Neural crest cell (in vitro differentiated cells): Measurements from ENCODE around the gene NPTX2. TPM values are rescaled to one million over a fixed set of nuclear protein-coding genes. Genes with fewer than 3 reads are reported as not detected.

Experiments
- DNase-seq: peaks from one replicate; pipeline ENCODE4 v3.0.0; 2021; ENCODE audit warnings: low read depth, mixed read lengths, low spot score
- H3K27ac Mint-ChIP-seq: one replicate; pipeline ENCODE4 v1.8.0; 2021; ENCODE audit warnings: mild to moderate bottlenecking, mixed read lengths; ENCODE audit not compliant: unreplicated experiment
- H3K27me3 Mint-ChIP-seq: 2 replicates; pipeline ENCODE4 v1.8.0; 2021; ENCODE audit warnings: low read depth, mild to moderate bottlenecking, mixed read lengths
- H3K36me3 Mint-ChIP-seq: 2 replicates; pipeline ENCODE4 v1.8.0; 2021; ENCODE audit warnings: low read depth, mild to moderate bottlenecking, mixed read lengths
- H3K4me1 Mint-ChIP-seq: 2 replicates; pipeline ENCODE4 v1.8.0; 2021; ENCODE audit warnings: mixed read lengths
- H3K4me3 Mint-ChIP-seq: one replicate; pipeline ENCODE4 v1.8.0; 2021; ENCODE audit warnings: mild to moderate bottlenecking, mixed read lengths
- H3K9me3 Mint-ChIP-seq: 2 replicates; pipeline ENCODE4 v1.8.0; 2021; ENCODE audit warnings: mixed read lengths
- total RNA-seq: library from RNA; stranded (reverse); gene quantifications from 2 replicates; pipeline ENCODE4 v1.2.1, GENCODE V29; 2021
- TF ChIP-seq, protein P1 (sequence below): fragments of 200-600 bp; sonication (generic); conservative IDR thresholded peaks from 2 replicates; pipeline ENCODE4 v1.5.0; 2021; ENCODE audit warnings: antibody characterized with exemption, mild to moderate bottlenecking

The NPTX2 gene
- total RNA-seq, 1 donor from 2014 or later = 15.9 TPM

DNA sequence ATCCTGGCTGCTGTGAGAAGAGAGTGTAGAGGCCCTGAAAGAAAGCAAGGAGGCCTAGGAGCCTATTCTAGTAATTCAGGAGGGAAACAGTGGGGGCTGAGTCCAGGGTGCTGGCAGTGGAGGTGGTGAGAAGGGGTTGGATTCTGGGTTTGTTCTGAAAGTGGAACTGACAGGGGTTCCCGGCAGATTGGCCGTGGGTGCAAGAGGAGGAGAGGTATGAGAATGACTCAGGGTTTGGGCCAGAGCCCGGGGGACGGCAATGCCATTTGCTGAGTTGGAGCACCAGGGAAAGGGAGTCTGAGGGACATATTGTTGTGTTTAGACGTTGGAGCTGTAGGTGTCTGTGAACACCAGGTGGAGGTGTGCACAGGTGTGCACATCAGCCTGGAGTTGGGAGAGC lies 38.5 kb downstream of the NPTX2 start:
- Mint-ChIP-seq H3K4me1 (peaks cover 3% of the 10 kb centered on the region), H3K36me3 (no peaks in the 10 kb centered on the region), H3K9me3 (no peaks in the 10 kb centered on the region), H3K27me3 (peaks cover 6% of the 10 kb centered on the region), H3K4me3 (no peak overlapping the region), H3K27ac (no peak overlapping the region)
- TF ChIP-seq, protein P1, sequence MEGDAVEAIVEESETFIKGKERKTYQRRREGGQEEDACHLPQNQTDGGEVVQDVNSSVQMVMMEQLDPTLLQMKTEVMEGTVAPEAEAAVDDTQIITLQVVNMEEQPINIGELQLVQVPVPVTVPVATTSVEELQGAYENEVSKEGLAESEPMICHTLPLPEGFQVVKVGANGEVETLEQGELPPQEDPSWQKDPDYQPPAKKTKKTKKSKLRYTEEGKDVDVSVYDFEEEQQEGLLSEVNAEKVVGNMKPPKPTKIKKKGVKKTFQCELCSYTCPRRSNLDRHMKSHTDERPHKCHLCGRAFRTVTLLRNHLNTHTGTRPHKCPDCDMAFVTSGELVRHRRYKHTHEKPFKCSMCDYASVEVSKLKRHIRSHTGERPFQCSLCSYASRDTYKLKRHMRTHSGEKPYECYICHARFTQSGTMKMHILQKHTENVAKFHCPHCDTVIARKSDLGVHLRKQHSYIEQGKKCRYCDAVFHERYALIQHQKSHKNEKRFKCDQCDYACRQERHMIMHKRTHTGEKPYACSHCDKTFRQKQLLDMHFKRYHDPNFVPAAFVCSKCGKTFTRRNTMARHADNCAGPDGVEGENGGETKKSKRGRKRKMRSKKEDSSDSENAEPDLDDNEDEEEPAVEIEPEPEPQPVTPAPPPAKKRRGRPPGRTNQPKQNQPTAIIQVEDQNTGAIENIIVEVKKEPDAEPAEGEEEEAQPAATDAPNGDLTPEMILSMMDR = no peak
- no peak for DNase-seq

DNA sequence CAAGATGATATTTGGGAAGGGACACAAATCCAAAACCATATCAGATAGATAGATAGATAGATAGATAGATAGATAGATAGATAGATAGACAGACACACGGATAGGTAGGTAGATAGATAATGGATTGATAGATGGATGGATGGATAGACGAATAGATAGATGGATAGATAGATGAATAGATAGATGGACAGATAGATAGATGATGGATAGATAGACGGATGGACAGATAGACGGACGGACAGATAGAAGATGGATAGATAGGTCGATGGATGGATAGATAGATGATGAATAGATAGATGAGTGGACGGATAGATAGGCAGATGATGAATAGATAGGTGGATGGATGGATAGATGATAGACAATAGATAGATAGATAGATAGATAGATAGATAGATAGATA lies 39.8 kb downstream of the NPTX2 start:
- DNase-seq = no peak
- TF ChIP-seq, protein P1 = no peak
- H3K4me3 Mint-ChIP-seq = no peak overlapping the region
- H3K4me1 Mint-ChIP-seq = peaks cover 5% of the 10 kb centered on the region
- H3K9me3 Mint-ChIP-seq = no peaks in the 10 kb centered on the region
- no peaks in the 10 kb centered on the region for H3K36me3 Mint-ChIP-seq
- peaks cover 2% of the 10 kb centered on the region for H3K27me3 Mint-ChIP-seq
- H3K27ac Mint-ChIP-seq = no peak overlapping the region

DNA sequence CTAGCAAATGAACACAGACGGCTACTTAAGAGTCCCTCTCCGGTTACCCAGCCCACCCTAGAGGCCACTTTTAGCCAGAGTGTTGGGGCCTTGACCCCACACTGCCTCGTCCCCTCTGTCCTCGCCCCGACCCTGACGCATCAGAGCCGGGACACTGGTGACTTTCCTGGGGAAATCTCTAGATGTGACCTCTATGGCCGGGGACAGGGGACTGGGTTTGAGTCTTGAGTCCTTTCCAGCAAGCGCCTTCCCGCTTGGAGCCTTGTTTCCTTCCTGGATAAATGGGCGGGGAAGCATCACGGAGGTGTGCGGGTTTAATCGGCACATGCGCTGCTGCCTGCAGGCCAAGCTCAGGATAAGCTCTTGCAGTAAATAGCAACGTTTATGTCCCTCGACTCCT lies 40.7 kb downstream of the NPTX2 start:
- H3K36me3 Mint-ChIP-seq = no peaks in the 10 kb centered on the region
- H3K4me3 Mint-ChIP-seq = no peak overlapping the region
- peaks cover 2% of the 10 kb centered on the region for H3K27me3 Mint-ChIP-seq
- H3K4me1 Mint-ChIP-seq = peaks cover 5% of the 10 kb centered on the region
- DNase-seq = no peak
- no peak overlapping the region for H3K27ac Mint-ChIP-seq
- H3K9me3 Mint-ChIP-seq = no peaks in the 10 kb centered on the region
- TF ChIP-seq, protein P1 = no peak

DNA sequence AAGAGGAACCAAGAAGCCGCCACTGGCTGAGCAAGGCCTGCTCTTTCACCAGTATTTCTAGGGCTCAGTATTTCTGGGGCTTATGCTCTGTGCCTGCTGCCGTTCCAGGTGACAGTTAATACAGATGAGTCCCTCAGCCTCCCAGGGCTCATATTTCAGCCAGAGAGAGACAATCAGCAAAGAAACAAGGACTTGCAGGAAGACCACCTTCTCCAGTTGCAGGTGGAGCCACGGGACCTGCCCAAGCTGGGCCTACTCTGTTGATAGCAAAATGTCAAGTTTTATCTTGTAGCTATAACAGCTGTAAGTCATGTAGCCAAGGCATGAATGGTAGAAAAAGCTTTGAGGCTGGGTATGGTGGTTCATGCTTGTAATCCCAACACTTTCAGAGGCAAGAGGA lies 42.7 kb downstream of the NPTX2 start:
- TF ChIP-seq, protein P1 = no peak
- peaks cover 7% of the 10 kb centered on the region for H3K4me1 Mint-ChIP-seq
- H3K9me3 Mint-ChIP-seq = peaks cover 6% of the 10 kb centered on the region
- no peak overlapping the region for H3K4me3 Mint-ChIP-seq
- H3K27ac Mint-ChIP-seq = no peak overlapping the region
- no peaks in the 10 kb centered on the region for H3K36me3 Mint-ChIP-seq
- no peak for DNase-seq
- H3K27me3 Mint-ChIP-seq = peaks cover 7% of the 10 kb centered on the region

DNA sequence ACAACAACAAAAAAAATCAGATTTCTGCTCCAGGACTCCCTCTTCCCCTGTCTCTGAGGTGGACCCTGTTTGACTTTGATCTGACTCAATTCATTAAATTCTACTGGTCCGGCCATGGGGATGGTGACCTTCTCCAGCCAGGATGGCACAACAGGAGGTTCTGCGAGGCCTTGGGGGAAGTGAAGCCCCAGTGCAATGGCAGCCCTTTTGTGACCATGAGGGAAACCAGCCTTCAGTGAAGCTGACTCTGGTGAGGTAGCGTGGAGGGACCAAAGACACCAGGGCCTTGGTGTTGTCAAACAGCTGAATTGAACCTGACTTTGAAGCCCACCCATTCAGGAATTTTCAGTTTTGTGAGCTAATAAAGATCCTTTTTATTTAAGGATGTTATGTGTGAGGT lies 44.5 kb downstream of the NPTX2 start:
- H3K27me3 Mint-ChIP-seq = peaks cover 7% of the 10 kb centered on the region
- no peak overlapping the region for H3K27ac Mint-ChIP-seq
- DNase-seq = no peak
- H3K36me3 Mint-ChIP-seq = no peaks in the 10 kb centered on the region
- no peak overlapping the region for H3K4me3 Mint-ChIP-seq
- TF ChIP-seq, protein P1 = no peak
- H3K4me1 Mint-ChIP-seq = peaks cover 13% of the 10 kb centered on the region
- H3K9me3 Mint-ChIP-seq = peaks cover 6% of the 10 kb centered on the region

DNA sequence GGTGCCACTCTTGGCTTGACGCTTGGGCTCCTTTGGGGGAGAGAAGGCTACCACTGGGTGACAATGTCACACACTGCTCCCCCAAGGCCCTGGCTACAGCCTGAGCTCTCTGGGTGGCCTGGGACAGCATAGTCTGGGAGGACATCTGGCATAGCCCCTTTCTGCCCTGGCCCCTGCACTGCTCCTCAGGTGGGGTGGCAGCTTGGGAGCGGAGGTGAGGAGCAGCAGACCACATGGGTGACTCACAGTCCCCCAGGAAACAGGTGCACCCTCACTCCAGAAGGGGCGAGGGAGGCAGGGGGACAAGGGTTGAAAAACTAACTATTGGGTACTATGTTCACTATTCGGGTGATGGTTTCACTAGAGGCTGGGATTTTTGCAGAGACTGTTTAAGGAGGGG lies 45.2 kb downstream of the NPTX2 start:
- H3K27me3 Mint-ChIP-seq = peaks cover 7% of the 10 kb centered on the region
- TF ChIP-seq, protein P1 = no peak
- no peaks in the 10 kb centered on the region for H3K36me3 Mint-ChIP-seq
- DNase-seq = no peak
- no peak overlapping the region for H3K4me3 Mint-ChIP-seq
- H3K9me3 Mint-ChIP-seq = peaks cover 6% of the 10 kb centered on the region
- H3K4me1 Mint-ChIP-seq = peaks cover 13% of the 10 kb centered on the region
- no peak overlapping the region for H3K27ac Mint-ChIP-seq
